Suprapubic skin (tissue), 4 donors: ENCODE measurements around the gene PXDC1. TPM values are rescaled to one million over a fixed set of nuclear protein-coding genes. Genes with fewer than 3 reads are reported as not detected.
"Not testable (repeated sequence)": the region's sequence is repeated elsewhere in the genome, so short reads cannot be mapped to it uniquely, and the experiment has no call there.

ENCODE experiments used
- DNase-seq, 2 donors: peaks; one replicate each; pipeline ENCODE4 v3.0.0-alpha.2; 2019; ENCODE audit warnings: low spot score in 2 of 2
- H3K27ac ChIP-seq: fragments of 200-600 bp; sonication (generic); one replicate; pipeline ENCODE4 v1.5.1; 2019
- H3K27me3 ChIP-seq: fragments of 200-600 bp; sonication (generic); one replicate; pipeline ENCODE4 v1.5.1; 2019
- H3K36me3 ChIP-seq: fragments of 200-600 bp; sonication (generic); one replicate; pipeline ENCODE4 v1.5.1; 2019
- H3K4me1 ChIP-seq: fragments of 200-600 bp; sonication (generic); one replicate; pipeline ENCODE4 v1.5.1; 2019
- H3K4me3 ChIP-seq: fragments of 200-600 bp; sonication (generic); one replicate; pipeline ENCODE4 v1.5.1; 2019; ENCODE audit warnings: mild to moderate bottlenecking
- H3K9me3 ChIP-seq: fragments of 200-600 bp; sonication (generic); one replicate; pipeline ENCODE4 v1.5.1; 2019
- CTCF ChIP-seq, 2 donors: fragments of 200-600 bp in 1 of 2; fragments of 450-650 bp in 1 of 2; sonication (generic) in 1 of 2; IDR thresholded peaks; one replicate each; pipeline ENCODE4 v1.5.1; 2016 to 2019; ENCODE audit warnings: antibody characterized with exemption in 2 of 2, mild to moderate bottlenecking in 1 of 2, moderate library complexity in 1 of 2
- EP300 ChIP-seq: sonication (generic); formaldehyde crosslinking; IDR thresholded peaks from one replicate; pipeline ENCODE4 v1.6.1; 2017; ENCODE audit warnings: antibody characterized with exemption
- POLR2A ChIP-seq, 2 donors: fragments of 450-650 bp; IDR thresholded peaks; one replicate each; pipeline ENCODE4 v1.6.1; 2017; ENCODE audit warnings: antibody characterized with exemption in 2 of 2, mild to moderate bottlenecking in 2 of 2, moderate library complexity in 2 of 2
- POLR2AphosphoS5 ChIP-seq, 3 donors: sonication (generic); formaldehyde crosslinking; IDR thresholded peaks; one replicate each; pipeline ENCODE4 v1.6.1; 2017; ENCODE audit warnings: antibody characterized with exemption in 3 of 3
- WGBS: methylation state at CpG from one replicate; pipeline ENCODE4 v1.1.5; 2018; 5-methylcytosine and 5-hydroxymethylcytosine counted together
- total RNA-seq, 4 donors: library from RNA; depleted of rRNA; stranded (reverse); fragments of >200 nt; gene quantifications; one replicate each; pipeline ENCODE4 v1.1.0, GENCODE V29; 2016

The PXDC1 gene
- total RNA-seq, 4 donors from 2014 or later = 63.1 to 108 (median 68.5) TPM

DNA sequence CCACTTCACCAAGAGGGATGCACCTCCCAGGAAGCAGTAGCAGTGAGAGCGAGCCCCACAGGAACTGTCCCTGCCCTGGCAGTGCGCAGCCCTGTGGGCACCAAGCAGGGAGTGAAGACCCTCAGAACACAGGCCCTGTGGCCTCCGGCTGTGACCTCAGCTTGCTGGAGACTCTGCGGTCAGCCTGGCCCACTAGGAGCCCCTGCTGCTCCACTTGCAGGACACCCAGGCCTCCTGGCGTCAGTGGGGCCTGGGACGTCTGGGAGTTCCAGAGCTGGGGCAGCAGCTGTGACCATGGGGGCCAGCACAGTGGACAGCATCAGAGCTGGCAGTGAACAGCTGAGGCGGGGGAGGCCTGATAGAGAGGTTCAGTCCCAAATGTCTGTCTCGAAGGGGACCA lies 28.3 kb downstream of the PXDC1 start:
- no peak overlapping the region for H3K27ac ChIP-seq
- TF ChIP-seq EP300 (no peak), POLR2AphosphoS5 (IDR thresholded peaks at IDR 0.05) (no peak), CTCF (IDR thresholded peaks at IDR 0.05) (no peak), POLR2A (IDR thresholded peaks at IDR 0.05) (no peak)
- DNase-seq = no peak

GRCh38 chr6:3722785-3723184 lies 28.7 kb downstream of the PXDC1 start:
- 81% methylated on average over 9 of the region's 9 CpGs for WGBS
- TF ChIP-seq POLR2A (IDR thresholded peaks at IDR 0.05) (no peak), CTCF (IDR thresholded peaks at IDR 0.05) (no peak), POLR2AphosphoS5 (IDR thresholded peaks at IDR 0.05) (no peak)
- DNase-seq = no peak
- no peak overlapping the region for H3K27ac ChIP-seq
- peaks cover 51% of the 10 kb centered on the region for H3K36me3 ChIP-seq
- H3K4me3 ChIP-seq = no peak overlapping the region
- H3K27me3 ChIP-seq = no peaks in the 10 kb centered on the region
- H3K4me1 ChIP-seq = peaks cover 38% of the 10 kb centered on the region
- H3K9me3 ChIP-seq = no peaks in the 10 kb centered on the region

More for the DNA sequence above, 28.3 kb downstream of the PXDC1 start:
- Histone ChIP-seq H3K4me1 (peaks cover 38% of the 10 kb centered on the region), H3K27me3 (no peaks in the 10 kb centered on the region), H3K36me3 (peaks cover 55% of the 10 kb centered on the region), H3K4me3 (no peak overlapping the region), H3K9me3 (no peaks in the 10 kb centered on the region)
- 91% methylated on average over 6 of the region's 8 CpGs for WGBS

GRCh38 chr6:3721810-3722621 lies 29.5 kb downstream of the PXDC1 start:
- Histone ChIP-seq H3K4me1 (peaks cover 35% of the 10 kb centered on the region), H3K4me3 (no peak overlapping the region), H3K36me3 (peaks cover 43% of the 10 kb centered on the region), H3K27ac (no peak overlapping the region), H3K27me3 (no peaks in the 10 kb centered on the region), H3K9me3 (no peaks in the 10 kb centered on the region)
- no peak for DNase-seq
- TF ChIP-seq CTCF (IDR thresholded peaks at IDR 0.05) (no peak), POLR2AphosphoS5 (IDR thresholded peaks at IDR 0.05) (no peak), EP300 (no peak), POLR2A (IDR thresholded peaks at IDR 0.05) (no peak)
- 63% methylated on average over 11 of the region's 11 CpGs for WGBS

DNA sequence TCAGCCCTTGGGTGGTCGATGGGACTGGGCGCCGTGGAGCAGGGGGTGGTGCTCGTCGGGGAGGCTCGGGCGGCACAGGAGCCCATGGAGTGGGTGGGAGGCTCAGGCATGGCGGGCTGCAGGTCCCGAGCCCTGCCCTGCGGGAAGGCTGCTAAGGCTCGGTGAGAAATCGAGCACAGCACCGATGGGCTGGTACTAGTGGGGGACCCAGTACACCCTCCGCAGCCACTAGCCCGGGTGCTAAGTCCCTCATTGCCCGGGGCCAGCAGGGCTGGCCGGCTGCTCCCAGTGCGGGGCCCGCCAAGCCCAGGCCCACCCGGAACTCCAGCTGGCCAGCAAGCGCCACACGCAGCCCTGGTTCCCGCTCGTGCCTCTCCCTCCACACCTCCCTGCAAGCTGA lies 30.7 kb downstream of the PXDC1 start:
- WGBS = no CpG with 5 or more reads among the region's 24 CpGs
- H3K4me1 ChIP-seq = peaks cover 24% of the 10 kb centered on the region
- not testable (repeated sequence) for H3K27me3 ChIP-seq

GRCh38 chr6:3719462-3720308 lies 31.8 kb downstream of the PXDC1 start:
- Histone ChIP-seq H3K9me3 (no peaks in the 10 kb centered on the region), H3K27me3 (no peaks in the 10 kb centered on the region), H3K36me3 (peaks cover 20% of the 10 kb centered on the region), H3K27ac (no peak overlapping the region), H3K4me1 (peaks cover 14% of the 10 kb centered on the region), H3K4me3 (no peak overlapping the region)
- TF ChIP-seq POLR2A (IDR thresholded peaks at IDR 0.05) = no peak
- no peak for TF ChIP-seq EP300
- no peak for TF ChIP-seq POLR2AphosphoS5 (IDR thresholded peaks at IDR 0.05)
- no peak for TF ChIP-seq CTCF (IDR thresholded peaks at IDR 0.05)
- 86% methylated on average over 22 of the region's 22 CpGs for WGBS
- DNase-seq = no peak

More for the DNA sequence above, 30.7 kb downstream of the PXDC1 start:
- not testable (repeated sequence) for H3K4me3 ChIP-seq, H3K9me3 ChIP-seq, DNase-seq, H3K27ac ChIP-seq
- peaks cover 31% of the 10 kb centered on the region for H3K36me3 ChIP-seq
